ENCODE measurements around the gene MYO19.

DNA sequence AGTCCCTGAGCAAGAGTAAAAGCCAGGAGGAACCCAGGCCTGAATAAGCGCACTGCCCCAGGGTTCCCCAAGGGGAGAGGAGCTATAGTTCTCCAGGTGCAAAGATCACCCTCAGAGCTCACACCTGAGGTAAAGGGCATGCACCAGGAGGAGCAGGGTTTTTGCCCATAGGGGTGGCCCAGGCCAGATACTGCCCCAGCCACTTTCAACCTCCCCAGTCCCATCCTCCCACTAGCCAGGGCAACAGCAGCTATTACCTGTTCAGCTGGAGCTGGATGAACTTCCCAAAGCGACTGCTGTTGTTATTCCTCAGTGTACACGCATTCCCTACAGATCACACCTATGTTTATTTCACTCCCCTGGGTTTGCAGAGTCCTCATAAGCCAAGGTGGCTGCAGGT is 19.8 kb downstream of the MYO19 start:
- TF ChIP-seq POLR2AphosphoS5 (IDR thresholded peaks at IDR 0.05; ENCODE audit: low read depth) (no peak), GABPA (IDR thresholded peaks at IDR 0.05; ENCODE audit: low read depth) (no peak), SPI1 (IDR thresholded peaks at IDR 0.05; ENCODE audit: borderline replicate concordance, low read depth) (no peak)
- TF ChIP-seq, protein P1, sequence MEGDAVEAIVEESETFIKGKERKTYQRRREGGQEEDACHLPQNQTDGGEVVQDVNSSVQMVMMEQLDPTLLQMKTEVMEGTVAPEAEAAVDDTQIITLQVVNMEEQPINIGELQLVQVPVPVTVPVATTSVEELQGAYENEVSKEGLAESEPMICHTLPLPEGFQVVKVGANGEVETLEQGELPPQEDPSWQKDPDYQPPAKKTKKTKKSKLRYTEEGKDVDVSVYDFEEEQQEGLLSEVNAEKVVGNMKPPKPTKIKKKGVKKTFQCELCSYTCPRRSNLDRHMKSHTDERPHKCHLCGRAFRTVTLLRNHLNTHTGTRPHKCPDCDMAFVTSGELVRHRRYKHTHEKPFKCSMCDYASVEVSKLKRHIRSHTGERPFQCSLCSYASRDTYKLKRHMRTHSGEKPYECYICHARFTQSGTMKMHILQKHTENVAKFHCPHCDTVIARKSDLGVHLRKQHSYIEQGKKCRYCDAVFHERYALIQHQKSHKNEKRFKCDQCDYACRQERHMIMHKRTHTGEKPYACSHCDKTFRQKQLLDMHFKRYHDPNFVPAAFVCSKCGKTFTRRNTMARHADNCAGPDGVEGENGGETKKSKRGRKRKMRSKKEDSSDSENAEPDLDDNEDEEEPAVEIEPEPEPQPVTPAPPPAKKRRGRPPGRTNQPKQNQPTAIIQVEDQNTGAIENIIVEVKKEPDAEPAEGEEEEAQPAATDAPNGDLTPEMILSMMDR (IDR thresholded peaks at IDR 0.05; ENCODE audit: insufficient read depth, low read length) = no peak
- TF ChIP-seq, protein P2, sequence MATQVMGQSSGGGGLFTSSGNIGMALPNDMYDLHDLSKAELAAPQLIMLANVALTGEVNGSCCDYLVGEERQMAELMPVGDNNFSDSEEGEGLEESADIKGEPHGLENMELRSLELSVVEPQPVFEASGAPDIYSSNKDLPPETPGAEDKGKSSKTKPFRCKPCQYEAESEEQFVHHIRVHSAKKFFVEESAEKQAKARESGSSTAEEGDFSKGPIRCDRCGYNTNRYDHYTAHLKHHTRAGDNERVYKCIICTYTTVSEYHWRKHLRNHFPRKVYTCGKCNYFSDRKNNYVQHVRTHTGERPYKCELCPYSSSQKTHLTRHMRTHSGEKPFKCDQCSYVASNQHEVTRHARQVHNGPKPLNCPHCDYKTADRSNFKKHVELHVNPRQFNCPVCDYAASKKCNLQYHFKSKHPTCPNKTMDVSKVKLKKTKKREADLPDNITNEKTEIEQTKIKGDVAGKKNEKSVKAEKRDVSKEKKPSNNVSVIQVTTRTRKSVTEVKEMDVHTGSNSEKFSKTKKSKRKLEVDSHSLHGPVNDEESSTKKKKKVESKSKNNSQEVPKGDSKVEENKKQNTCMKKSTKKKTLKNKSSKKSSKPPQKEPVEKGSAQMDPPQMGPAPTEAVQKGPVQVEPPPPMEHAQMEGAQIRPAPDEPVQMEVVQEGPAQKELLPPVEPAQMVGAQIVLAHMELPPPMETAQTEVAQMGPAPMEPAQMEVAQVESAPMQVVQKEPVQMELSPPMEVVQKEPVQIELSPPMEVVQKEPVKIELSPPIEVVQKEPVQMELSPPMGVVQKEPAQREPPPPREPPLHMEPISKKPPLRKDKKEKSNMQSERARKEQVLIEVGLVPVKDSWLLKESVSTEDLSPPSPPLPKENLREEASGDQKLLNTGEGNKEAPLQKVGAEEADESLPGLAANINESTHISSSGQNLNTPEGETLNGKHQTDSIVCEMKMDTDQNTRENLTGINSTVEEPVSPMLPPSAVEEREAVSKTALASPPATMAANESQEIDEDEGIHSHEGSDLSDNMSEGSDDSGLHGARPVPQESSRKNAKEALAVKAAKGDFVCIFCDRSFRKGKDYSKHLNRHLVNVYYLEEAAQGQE (IDR thresholded peaks at IDR 0.05; ENCODE audit: insufficient replicate concordance, low read depth) = no peak
